ENCODE data around the gene PLSCR2.

- TF ChIP-seq BHLHE40 (IDR thresholded peaks at IDR 0.05; ENCODE audit: borderline replicate concordance) (no peak), LEF1 (IDR thresholded peaks at IDR 0.05; ENCODE audit: borderline replicate concordance) (no peak), HDGF (IDR thresholded peaks at IDR 0.05; ENCODE audit: borderline replicate concordance) (no peak), FOXK2 (IDR thresholded peaks at IDR 0.05) (no peak), FOXA1 (IDR thresholded peaks at IDR 0.05) (no peak), SP1 (IDR thresholded peaks at IDR 0.05) (no peak)
Measured at GRCh38 chr3:146511402-146512134, 42.2 kb upstream of the PLSCR2 start.
